PC-9 (cell line): ENCODE data around the gene TNPO2.
"Not testable (repeated sequence)": the region's sequence is repeated elsewhere in the genome, so short reads cannot be mapped to it uniquely, and the experiment has no call there.

Experiments
- CTCF ChIP-seq: fragments of 200-600 bp; sonication (generic); conservative IDR thresholded peaks from 2 replicates; pipeline ENCODE4 v1.6.1; 2017; ENCODE audit warnings: mixed run types, antibody characterized with exemption, mild to moderate bottlenecking, moderate library complexity
- EZH2 ChIP-seq: fragments of 200-600 bp; sonication (generic); IDR thresholded peaks from 2 replicates; pipeline ENCODE4 v1.8.0; 2017; ENCODE audit warnings: antibody characterized with exemption, low read depth

GRCh38 chr19:12712077-12712476 is 11.7 kb downstream of the TNPO2 start:
- TF ChIP-seq CTCF: peak; percentile 65
- TF ChIP-seq EZH2: not testable (repeated sequence)
